H1 (cell line): ENCODE results near the gene OR2T6. TPM values are rescaled to one million over a fixed set of nuclear protein-coding genes. Genes with fewer than 3 reads are reported as not detected.

Experiments used
- CTCF ChIA-PET: fragments of 300-600 bp; sonication (Branson Sonifier 250); formaldehyde crosslinking; loops from one replicate; lab custom pipeline; 2021; ENCODE audit not compliant: partially characterized antibody; lab: Charles Lee
- POLR2A ChIA-PET: fragments of 300-600 bp; sonication (Branson Sonifier 250); formaldehyde crosslinking; loops from one replicate; lab custom pipeline; 2021; ENCODE audit warnings: inconsistent platforms; ENCODE audit not compliant: partially characterized antibody; lab: Charles Lee
- DNase-seq, 2 experiments: peaks; one replicate each; pipeline versions ENCODE4 v3.0.0 to v3.0.0-alpha.2; 2010 to 2022; ENCODE audit warnings: low spot score in 2 of 2, low read depth in 1 of 2, mixed read lengths in 1 of 2
- FAIRE-seq: peaks from 2 replicates; lab custom pipeline; 2011; peaks lifted over from hg19 to GRCh38; lab: Jason Lieb, UNC
- H2AFZ ChIP-seq: 2 replicates; pipeline ENCODE4 v1.8.1; 2012; ENCODE audit warnings: low read length, inconsistent platforms
- H2AK5ac ChIP-seq: 2 replicates; pipeline ENCODE4 v1.6.1; 2013; ENCODE audit warnings: low read depth, low read length
- H2BK120ac ChIP-seq: replicated peaks from 2 replicates; pipeline ENCODE3; 2013; ENCODE audit warnings: low read depth, low read length, inconsistent platforms
- H2BK12ac ChIP-seq: 2 replicates; pipeline ENCODE4 v1.6.1; 2013; ENCODE audit warnings: low read depth, low read length
- H2BK15ac ChIP-seq: 2 replicates; pipeline ENCODE4 v1.6.1; 2013; ENCODE audit warnings: low read length
- H2BK20ac ChIP-seq: 2 replicates; pipeline ENCODE4 v1.6.1; 2013; ENCODE audit warnings: low read length
- H2BK5ac ChIP-seq: 2 replicates; pipeline ENCODE4 v1.6.1; 2013; ENCODE audit warnings: low read depth, low read length
- H3K14ac ChIP-seq: 2 replicates; pipeline ENCODE4 v1.6.1; 2013; ENCODE audit warnings: inconsistent platforms; ENCODE audit not compliant: insufficient read length
- H3K18ac ChIP-seq: 2 replicates; pipeline ENCODE4 v1.6.1; 2013; ENCODE audit warnings: low read length; ENCODE audit errors: extremely low read depth
- H3K23ac ChIP-seq: 2 replicates; pipeline ENCODE4 v1.6.1; 2013; ENCODE audit warnings: inconsistent platforms; ENCODE audit not compliant: insufficient read length
- H3K23me2 ChIP-seq: 2 replicates; pipeline ENCODE4 v1.6.1; 2013; ENCODE audit warnings: low read depth, low read length
- H3K27ac ChIP-seq: 2 replicates; pipeline ENCODE4 v1.6.1; 2011; ENCODE audit warnings: low read depth, low read length, inconsistent platforms
- H3K27me3 ChIP-seq, 4 experiments: replicated peaks in 1 of 4; 1 replicate in 1 of 4; 2 replicates in 3 of 4; pipeline versions ENCODE4 v1.6.1 to v1.8.1; 2011 to 2013; ENCODE audit warnings: low read length in 3 of 4, mild to moderate bottlenecking in 3 of 4, inconsistent platforms in 2 of 4, mixed read lengths in 2 of 4, moderate library complexity in 1 of 4; ENCODE audit not compliant: control insufficient read depth in 3 of 4, insufficient read depth in 3 of 4; ENCODE audit errors: extremely low read depth in 1 of 4
- H3K36me3 ChIP-seq, 4 experiments: 2 replicates each; pipeline versions ENCODE4 v1.6.1 to v1.8.1; 2011 to 2013; ENCODE audit warnings: mild to moderate bottlenecking in 4 of 4, low read length in 3 of 4, moderate library complexity in 2 of 4, control low read depth in 1 of 4, inconsistent platforms in 1 of 4; ENCODE audit not compliant: insufficient read depth in 4 of 4, control insufficient read depth in 2 of 4
- H3K4ac ChIP-seq: replicated peaks from 2 replicates; pipeline ENCODE3; 2013; ENCODE audit warnings: low read length, low read depth, mixed read lengths, inconsistent platforms; ENCODE audit not compliant: insufficient read length
- H3K4me1 ChIP-seq, 4 experiments: replicated peaks in 1 of 4; 1 replicate in 1 of 4; 2 replicates in 3 of 4; pipeline versions ENCODE4 v1.6.1 to v1.8.1; 2011 to 2013; ENCODE audit warnings: low read length in 3 of 4, inconsistent platforms in 2 of 4, mixed read lengths in 1 of 4; ENCODE audit not compliant: insufficient read depth in 4 of 4, control insufficient read depth in 3 of 4
- H3K4me2 ChIP-seq, 2 experiments: 2 replicates each; pipeline versions ENCODE4 v1.6.1 to v1.8.1; 2011 to 2013; ENCODE audit warnings: low read depth in 2 of 2, low read length in 2 of 2, control low read depth in 1 of 2, inconsistent platforms in 1 of 2, mild to moderate bottlenecking in 1 of 2; ENCODE audit not compliant: insufficient read depth in 1 of 2
- H3K4me3 ChIP-seq, 4 experiments: fragments of 200-600, 300-600 bp in 1 of 4; sonication (generic), shearing (Covaris generic), sonication (Bioruptor Twin) in 1 of 4; 2 replicates each; pipeline versions ENCODE4 v1.5.1 to v1.8.1; 2011 to 2016; ENCODE audit warnings: low read length in 4 of 4, low read depth in 3 of 4, control low read depth in 2 of 4, inconsistent platforms in 2 of 4, mild to moderate bottlenecking in 2 of 4, mixed read lengths in 1 of 4, moderate library complexity in 1 of 4; ENCODE audit not compliant: insufficient read depth in 2 of 4; ENCODE audit errors: extremely low read depth in 1 of 4
- H3K56ac ChIP-seq: replicated peaks from 2 replicates; pipeline ENCODE3; 2013; ENCODE audit warnings: low read depth, mild to moderate bottlenecking, mixed read lengths, low read length, inconsistent platforms; ENCODE audit not compliant: insufficient read length
- H3K79me1 ChIP-seq: 2 replicates; pipeline ENCODE4 v1.6.1; 2013; ENCODE audit warnings: low read depth, low read length, control low read depth
- H3K79me2 ChIP-seq, 2 experiments: 2 replicates each; pipeline versions ENCODE4 v1.6.1 to v1.8.1; 2012 to 2013; ENCODE audit warnings: low read length in 2 of 2, mild to moderate bottlenecking in 2 of 2, inconsistent platforms in 1 of 2; ENCODE audit not compliant: insufficient read depth in 2 of 2, control insufficient read depth in 1 of 2
- H3K9ac ChIP-seq, 4 experiments: replicated peaks in 1 of 4; 1 replicate in 1 of 4; 2 replicates in 3 of 4; pipeline versions ENCODE4 v1.6.1 to v1.8.1; 2011 to 2013; ENCODE audit warnings: low read depth in 3 of 4, low read length in 3 of 4, control low read depth in 2 of 4, mild to moderate bottlenecking in 2 of 4, moderate library complexity in 2 of 4, inconsistent platforms in 1 of 4; ENCODE audit errors: extremely low read depth in 1 of 4
- H3K9me3 ChIP-seq, 2 experiments: 2 replicates each; pipeline versions ENCODE4 v1.6.1 to v1.8.1; 2012 to 2013; ENCODE audit warnings: mild to moderate bottlenecking in 2 of 2, moderate library complexity in 2 of 2, control low read depth in 1 of 2, inconsistent platforms in 1 of 2, low read depth in 1 of 2, low read length in 1 of 2, mixed read lengths in 1 of 2; ENCODE audit not compliant: insufficient read depth in 2 of 2
- H4K20me1 ChIP-seq, 2 experiments: replicated peaks in 1 of 2; 2 replicates each; pipeline versions ENCODE3 to v1.8.1; 2011 to 2013; ENCODE audit warnings: inconsistent platforms in 2 of 2, low read length in 2 of 2, mild to moderate bottlenecking in 1 of 2; ENCODE audit not compliant: insufficient read depth in 2 of 2, control insufficient read depth in 1 of 2
- H4K5ac ChIP-seq: 2 replicates; pipeline ENCODE4 v1.6.1; 2013; ENCODE audit warnings: low read length, low read depth, mixed read lengths, inconsistent platforms; ENCODE audit not compliant: insufficient read length
- H4K8ac ChIP-seq: 2 replicates; pipeline ENCODE4 v1.8.0; 2013; ENCODE audit warnings: mild to moderate bottlenecking, moderate library complexity, low read length, inconsistent platforms; ENCODE audit not compliant: insufficient read depth; ENCODE audit errors: extremely low read depth
- H4K91ac ChIP-seq: replicated peaks from 2 replicates; pipeline ENCODE3; 2013; ENCODE audit warnings: low read length, mixed read lengths, inconsistent platforms; ENCODE audit not compliant: insufficient read length
- RBBP5 ChIP-seq: IDR thresholded peaks from 2 replicates; pipeline ENCODE4 v1.7.1; 2012; ENCODE audit warnings: low read depth, mild to moderate bottlenecking, inconsistent platforms, low read length, moderate library complexity, borderline replicate concordance
- SAP30 ChIP-seq: fragments of 300-600 bp; sonication (generic); IDR thresholded peaks from 2 replicates; pipeline ENCODE4 v1.7.1; 2012; ENCODE audit warnings: low read length, moderate library complexity, mild to moderate bottlenecking, inconsistent platforms; ENCODE audit not compliant: insufficient read depth, insufficient replicate concordance
- SIRT6 ChIP-seq: IDR thresholded peaks from one replicate; pipeline ENCODE4 v1.7.1; 2012; ENCODE audit warnings: low read length, inconsistent platforms
- TAF1 ChIP-seq: IDR thresholded peaks from 2 replicates; pipeline ENCODE4 v1.6.1; 2011; ENCODE audit warnings: mild to moderate bottlenecking, low read depth, low read length
- TBP ChIP-seq: IDR thresholded peaks from 2 replicates; pipeline ENCODE4 v1.6.1; 2011; ENCODE audit warnings: low read depth, low read length, improper control_type of control experiment
- YY1 ChIP-seq: IDR thresholded peaks from 2 replicates; pipeline ENCODE4 v1.6.1; 2011; ENCODE audit warnings: low read depth, mild to moderate bottlenecking, low read length
- WGBS, 2 experiments: shearing (Covaris generic) in 1 of 2; methylation state at CpG; one replicate each; pipeline versions ENCODE4 v1.1.6 to v1.1.7; 2013 to 2015; ENCODE audit warnings: low lambda C conversion rate in 2 of 2, mixed read lengths in 2 of 2, inconsistent platforms in 1 of 2, low coverage in 1 of 2, missing lambda C conversion rate in 1 of 2; ENCODE audit not compliant: insufficient replicate concordance in 2 of 2, insufficient coverage in 1 of 2, insufficient read length in 1 of 2; ENCODE audit errors: extremely low coverage in 1 of 2, missing lambda C conversion rate in 1 of 2; 5-methylcytosine and 5-hydroxymethylcytosine counted together
- polyA plus RNA-seq, 7 experiments: library from polyadenylated mRNA; depleted of rRNA in 3 of 7; stranded (reverse) in 5 of 7; unstranded in 2 of 7; fragments of >200 nt in 5 of 7; fragments of 200-250 nt in 2 of 7; gene quantifications; 1 replicate in 5 of 7; 2 replicates in 1 of 7; 4 replicates in 1 of 7; pipeline versions ENCODE4 v1.2.1 to v1.2.3, GENCODE V29; 2011 to 2013; ENCODE audit warnings: missing spikeins in 2 of 7, mixed read lengths in 2 of 7
- total RNA-seq: library from RNA; stranded (reverse); fragmentation: NEBNext Ultra II Directional; extraction: Animal tissue kit (Norgen Biotek cat#: 25700); gene quantifications from 2 replicates; pipeline ENCODE4 v1.2.1, GENCODE V29; 2021

OR2T6 gene
- total and polyA plus RNA-seq, 2 of the 8 experiments (the other 6 are each of a cell fraction or from before 2014, with no cell fraction given): not detected

DNA sequence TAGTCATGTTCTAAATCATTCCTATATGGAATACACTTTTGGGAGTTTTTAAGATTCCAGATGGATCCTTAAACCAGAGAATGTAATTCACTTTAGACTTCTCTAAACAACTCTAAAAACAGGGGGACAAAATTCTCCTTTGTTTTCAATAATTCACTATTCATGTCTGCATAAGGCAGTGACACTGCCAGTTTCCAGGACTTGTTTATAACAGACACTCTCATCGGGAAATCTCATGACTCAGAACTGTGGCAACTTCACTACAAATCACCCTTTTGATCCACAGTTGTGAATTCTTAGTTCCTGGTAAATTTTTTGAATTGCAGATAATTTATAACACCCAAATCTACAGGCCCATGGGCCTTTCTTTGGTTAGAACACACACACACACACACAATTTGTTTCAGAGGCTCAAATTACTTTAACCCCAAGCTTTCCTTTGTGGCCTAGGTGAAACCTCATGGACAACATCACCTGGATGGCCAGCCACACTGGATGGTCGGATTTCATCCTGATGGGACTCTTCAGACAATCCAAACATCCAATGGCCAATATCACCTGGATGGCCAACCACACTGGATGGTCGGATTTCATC, 14.3 kb upstream of the OR2T6 start, which contains the start of gene OR2T4:
Gene OR2T4, plus strand, starts transcription at position 545 of the 595 bp plus-strand sequence. Its CDS starts 0 bp downstream, at position 545.
- 56% methylated on average over 3 of the region's 3 CpGs; no CpG with 5 or more reads in 1 of the 2 experiments for WGBS, 2 experiments
- H2BK20ac ChIP-seq: no peak within 1 kb of the TSS
- no peak within 1 kb of the TSS for H3K18ac ChIP-seq
- no peak within 1 kb of the TSS for H2AK5ac ChIP-seq
- ChIA-PET POLR2A (no interaction called here), CTCF (no interaction called here)
- no peak within 1 kb of the TSS for H4K91ac ChIP-seq
- DNase-seq: no peak
- no peak for TF ChIP-seq SIRT6
- no peak for TF ChIP-seq RBBP5
- no peak for TF ChIP-seq YY1
- no peak for TF ChIP-seq TBP
- TF ChIP-seq SAP30: no peak
- TF ChIP-seq TAF1: no peak
- H3K4me1 ChIP-seq: no peaks in the 10 kb centered on the region
- no peaks in the 10 kb centered on the region for H3K27me3 ChIP-seq
- H2BK12ac ChIP-seq: no peak within 1 kb of the TSS
- no peaks in the 10 kb centered on the region for H3K79me2 ChIP-seq
- no peak for FAIRE-seq
- H3K36me3 ChIP-seq: no peaks in the 10 kb centered on the region
- H3K23ac ChIP-seq: no peak within 1 kb of the TSS
- peaks cover 69 to 77% of the 10 kb centered on the region in 2 experiments for H3K9me3 ChIP-seq
- H3K27ac ChIP-seq: no peak within 1 kb of the TSS
- no peak within 1 kb of the TSS for H2BK5ac ChIP-seq
- H3K4ac ChIP-seq: no peak within 1 kb of the TSS
- no peaks in the 10 kb centered on the region for H3K23me2 ChIP-seq
- no peak within 1 kb of the TSS for H3K56ac ChIP-seq
- no peaks in the 10 kb centered on the region for H3K79me1 ChIP-seq
- H3K14ac ChIP-seq: no peak within 1 kb of the TSS
- H3K9ac ChIP-seq: no peak within 1 kb of the TSS
- H2BK120ac ChIP-seq: no peak within 1 kb of the TSS
- no peak within 1 kb of the TSS for H3K4me3 ChIP-seq
- H4K20me1 ChIP-seq: no peaks in the 10 kb centered on the region
- no peak within 1 kb of the TSS for H4K8ac ChIP-seq
- H3K4me2 ChIP-seq: no peak within 1 kb of the TSS
- H2BK15ac ChIP-seq: no peak within 1 kb of the TSS
- no peak within 1 kb of the TSS for H2AFZ ChIP-seq
- H4K5ac ChIP-seq: no peak within 1 kb of the TSS
